GM21447 (cell line): ENCODE data around the gene LMCD1.
"Not testable (repeated sequence)": the region's sequence is repeated elsewhere in the genome, so short reads cannot be mapped to it uniquely, and the experiment has no call there.

ENCODE experiments used
- ATAC-seq: cut with Tn5 transposase; IDR thresholded peaks from one replicate; pipeline ENCODE4 v1.9.1; 2021; ENCODE audit not compliant: unreplicated experiment

The LMCD1 gene

GRCh38 chr3:8579943-8580342 lies 78.3 kb downstream of the LMCD1 start:
- no peak for ATAC-seq

DNA sequence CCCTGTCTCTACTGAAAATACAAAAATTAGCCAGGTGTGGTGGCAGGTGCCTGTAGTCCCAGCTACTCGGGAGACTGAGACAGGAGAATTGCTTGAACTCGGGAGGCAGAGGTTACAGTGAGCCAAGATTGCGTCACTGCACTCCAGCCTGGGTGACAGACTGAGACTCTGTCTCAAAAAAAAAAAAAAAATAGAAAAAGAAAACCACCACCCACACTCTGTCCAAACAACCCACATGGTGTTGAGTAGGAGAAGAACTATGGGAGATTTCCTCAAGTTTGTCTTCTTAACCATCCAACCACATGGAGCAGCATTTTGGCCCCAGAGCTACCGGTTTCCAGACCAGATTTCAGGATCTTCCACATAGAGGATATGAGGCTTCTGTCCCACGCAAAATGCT lies 78.8 kb downstream of the LMCD1 start:
- ATAC-seq = not testable (repeated sequence)

GRCh38 chr3:8581373-8581772 lies 79.8 kb downstream of the LMCD1 start:
- no peak for ATAC-seq

DNA sequence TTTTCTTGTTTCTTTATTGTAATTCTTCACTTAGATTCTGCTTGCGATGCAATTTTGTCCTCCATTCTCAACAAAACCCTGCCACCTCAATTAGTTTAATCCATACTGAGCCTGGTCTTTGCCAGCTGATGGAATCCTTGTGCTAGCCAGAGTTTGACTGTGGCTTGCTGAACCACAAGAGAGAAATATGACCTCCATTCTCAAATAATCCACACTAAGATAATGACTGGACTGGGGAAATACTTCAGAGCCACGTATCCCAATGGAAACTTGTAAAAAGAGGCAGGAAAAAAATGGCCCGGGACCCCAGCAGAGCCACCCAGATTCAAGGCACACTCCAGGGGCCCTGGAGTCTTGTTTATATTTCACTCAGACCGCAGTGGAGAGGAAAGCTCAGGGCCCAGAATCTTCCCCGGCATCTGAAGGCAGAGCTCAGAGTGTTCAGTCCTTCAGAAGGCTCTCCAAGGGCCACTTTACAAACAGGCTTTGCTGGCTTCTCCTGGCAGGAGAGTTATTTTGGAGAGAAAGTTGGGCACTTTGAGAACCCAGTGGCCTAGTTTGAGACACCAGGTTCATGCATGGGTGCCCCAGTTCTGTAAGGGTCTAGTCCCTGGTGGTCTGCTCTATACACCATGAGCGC lies 80.3 kb downstream of the LMCD1 start:
- no peak for ATAC-seq

DNA sequence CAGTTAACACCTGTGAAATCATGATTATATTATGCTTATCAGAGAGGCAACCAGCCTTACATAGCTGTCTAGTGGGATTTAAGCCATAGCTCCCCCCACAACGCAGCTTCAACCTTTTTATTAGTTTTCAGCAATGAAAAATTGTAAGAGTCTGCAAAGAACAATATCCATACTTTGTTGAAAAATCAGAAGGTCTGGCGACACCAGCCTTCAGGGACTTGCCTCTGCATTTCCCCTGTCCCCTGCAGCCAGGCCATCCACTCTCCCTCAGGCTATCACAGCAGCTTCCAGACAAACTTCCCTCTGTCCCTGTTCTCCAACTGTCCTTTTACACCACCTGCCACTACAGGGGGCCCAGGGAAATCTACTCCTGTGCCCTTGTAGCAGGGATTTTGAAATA lies 83.0 kb downstream of the LMCD1 start:
- ATAC-seq = no peak

DNA sequence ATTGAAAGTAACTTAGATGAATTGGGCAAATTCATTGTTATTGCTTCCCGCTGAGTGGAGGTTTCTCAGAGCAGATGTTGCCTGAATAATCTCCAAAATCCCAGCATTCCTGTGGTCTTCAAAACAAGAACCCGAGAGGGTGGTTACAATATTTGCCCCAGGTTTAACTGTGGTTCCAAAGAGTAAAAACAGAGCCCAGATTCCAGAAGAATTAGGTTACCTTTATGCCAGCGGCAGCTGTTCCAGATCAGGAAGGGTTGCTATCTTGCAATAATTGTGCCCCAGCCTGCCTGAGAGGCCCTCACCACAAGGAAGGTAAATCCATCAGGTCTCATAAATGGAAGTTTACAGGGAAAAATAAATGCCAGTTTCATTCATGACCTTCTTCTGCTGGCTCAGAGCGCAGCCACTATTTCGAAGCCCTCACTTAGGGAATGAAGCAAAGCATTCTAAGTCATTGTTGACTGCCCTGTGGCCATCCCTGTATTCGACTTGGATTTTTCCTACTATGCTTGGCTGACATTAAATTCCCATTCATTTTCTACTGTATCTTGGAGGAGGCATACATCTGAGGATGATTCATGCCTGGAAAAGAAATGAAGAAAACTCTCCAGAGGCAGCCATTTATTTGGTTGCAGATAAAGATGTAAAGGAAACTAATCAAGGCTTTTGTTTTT lies 88.4 kb downstream of the LMCD1 start:
- no peak for ATAC-seq

DNA sequence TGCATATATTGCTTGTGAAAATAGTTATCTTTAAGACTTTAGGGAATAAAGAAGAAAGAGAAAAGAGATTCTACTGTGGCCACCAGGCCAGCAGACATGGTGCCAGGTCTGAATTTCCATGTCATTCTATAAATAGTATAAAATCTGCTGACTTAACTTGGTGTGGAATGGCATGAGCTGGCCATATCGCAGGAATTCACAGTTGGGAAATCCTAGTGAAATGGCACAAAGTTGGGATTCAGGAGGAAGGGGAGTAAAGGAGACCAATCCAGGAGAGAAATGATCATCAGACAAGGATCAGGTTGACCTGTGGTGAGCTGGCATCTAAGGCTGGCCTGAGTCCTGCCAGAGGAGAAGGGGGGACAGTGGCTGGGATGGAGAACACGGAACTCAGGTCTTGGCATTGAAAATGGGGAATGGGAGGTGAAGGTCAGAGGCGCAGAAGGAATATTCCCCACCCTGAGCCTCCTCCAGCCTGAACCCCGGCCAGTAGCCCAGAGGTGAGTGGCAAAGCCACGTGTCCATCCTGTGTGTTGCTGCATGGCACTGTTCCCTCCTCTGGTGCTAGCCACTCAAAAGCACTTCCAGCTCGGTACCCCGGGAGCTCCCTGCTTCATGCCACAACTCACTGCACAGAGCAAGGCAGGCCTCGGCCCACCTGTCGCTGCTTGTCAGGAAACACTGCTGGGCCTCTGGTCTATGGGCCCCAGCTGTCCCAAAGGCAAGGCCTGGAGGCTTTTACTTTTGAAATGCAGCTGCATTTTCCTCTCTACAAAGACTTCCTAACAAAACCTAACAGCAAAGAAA lies 91.6 kb downstream of the LMCD1 start:
- no peak for ATAC-seq

- ATAC-seq = no peak
Measured at GRCh38 chr3:8595252-8595651, 93.6 kb downstream of the LMCD1 start.

DNA sequence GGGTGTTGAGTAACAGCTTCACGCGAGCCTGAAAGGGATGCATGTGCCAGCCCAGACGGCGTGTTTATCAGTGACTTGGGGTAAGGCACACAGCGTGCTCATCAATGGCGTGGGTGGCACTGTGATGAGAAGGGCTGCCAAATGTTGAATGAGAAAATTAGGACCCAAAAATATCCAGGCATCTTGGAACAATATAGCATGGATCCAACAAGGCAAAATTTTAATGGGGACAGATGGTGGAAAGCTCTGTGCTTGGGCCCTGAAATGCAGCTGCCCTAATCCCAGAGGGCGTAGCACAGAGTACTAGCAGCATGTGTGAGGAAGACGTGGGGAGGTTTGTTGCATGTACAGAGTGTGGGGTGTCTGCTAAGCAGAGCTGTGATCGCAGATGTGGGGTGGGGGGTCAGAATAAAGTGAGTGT lies 94.1 kb downstream of the LMCD1 start:
- ATAC-seq = no peak

DNA sequence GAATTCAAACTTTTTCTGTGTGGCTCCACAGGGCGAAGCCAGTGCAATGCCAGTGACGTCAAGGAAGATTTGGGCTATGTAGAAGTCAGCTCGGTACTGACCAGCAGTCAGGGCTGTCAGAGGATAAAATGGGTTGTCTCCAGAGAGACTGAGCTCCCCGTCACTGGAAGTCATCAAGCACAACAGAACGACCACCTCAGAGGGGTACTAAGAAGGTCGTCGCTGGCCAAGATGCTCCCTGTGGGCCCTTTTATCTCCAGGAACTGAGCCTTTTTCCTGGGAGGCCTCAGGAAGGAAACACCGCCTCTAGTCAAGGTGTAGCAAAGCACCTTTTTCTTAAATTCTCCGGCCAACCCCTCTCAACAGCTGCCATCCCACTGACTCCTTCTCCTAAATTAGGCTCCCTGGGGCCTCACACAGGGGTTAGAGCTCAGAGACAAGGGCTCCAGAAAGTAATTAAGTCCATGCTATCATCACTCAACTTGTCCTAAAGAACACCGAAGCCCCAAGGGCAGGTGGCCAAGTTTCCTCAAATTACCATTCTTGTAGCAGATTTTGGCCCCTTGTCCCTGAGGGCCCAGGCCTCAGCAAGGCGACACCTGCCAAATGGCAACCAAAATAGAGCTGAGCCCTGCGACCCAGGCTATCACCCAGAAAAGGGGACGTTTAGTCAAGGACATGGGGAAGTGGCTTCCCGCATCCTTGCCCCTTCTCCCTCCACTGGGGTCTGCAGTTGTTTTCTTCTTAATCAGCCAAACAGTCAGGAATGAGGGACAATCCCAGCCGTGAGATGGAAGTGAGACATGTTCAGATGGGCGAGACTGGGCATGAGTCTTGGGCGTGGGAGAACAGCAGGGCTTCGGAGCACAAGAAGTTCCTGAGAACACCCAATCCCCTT lies 94.9 kb downstream of the LMCD1 start:
- no peak for ATAC-seq

DNA sequence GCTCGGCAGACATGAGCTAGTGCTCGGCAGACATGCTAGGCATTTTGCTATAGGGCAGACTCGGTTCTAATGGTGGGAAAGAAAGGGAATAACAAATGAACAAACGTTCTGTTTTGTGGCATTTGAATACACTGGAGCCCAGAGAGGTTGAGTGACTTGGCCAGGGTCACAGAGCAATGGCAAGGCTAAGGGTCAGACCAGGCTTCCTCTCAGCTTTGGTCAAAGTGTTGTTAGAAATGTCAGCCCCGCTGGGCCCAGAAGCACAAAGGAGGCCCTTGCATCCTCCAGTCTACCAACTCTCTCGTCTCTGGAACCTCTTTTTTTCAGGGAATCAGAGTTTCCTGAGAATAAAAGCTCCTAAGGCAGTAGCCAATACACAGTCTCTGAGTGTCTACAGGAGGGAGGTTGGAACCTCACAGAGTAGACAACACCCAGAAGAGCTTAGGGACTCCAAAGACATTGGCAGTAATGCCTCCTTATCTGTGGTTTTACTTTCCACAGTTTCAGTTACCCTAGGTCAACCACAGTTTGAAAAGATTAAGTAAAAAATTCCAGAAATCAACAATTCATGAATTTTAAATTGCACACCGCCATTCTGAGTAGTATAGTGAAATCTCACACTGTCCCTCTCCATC lies 95.7 kb downstream of the LMCD1 start:
- ATAC-seq = no peak

- ATAC-seq = no peak
Measured at GRCh38 chr3:8599146-8599545, 97.5 kb downstream of the LMCD1 start.

DNA sequence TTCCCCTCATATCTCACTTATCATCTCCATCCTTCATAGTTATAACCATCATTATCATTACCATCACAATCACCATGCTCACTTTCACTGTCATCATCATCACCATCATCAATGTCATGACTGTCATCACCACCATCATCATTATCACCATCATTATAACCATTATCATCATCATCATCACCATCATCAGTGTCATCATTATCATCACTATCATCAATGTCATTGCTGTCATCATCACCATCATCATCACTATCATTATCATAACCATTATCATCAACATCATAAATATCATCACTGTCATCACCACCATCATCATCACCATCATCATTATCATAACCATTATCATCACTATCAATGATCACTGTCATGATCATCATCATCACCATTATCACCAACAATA lies 98.8 kb downstream of the LMCD1 start:
- ATAC-seq = no peak

DNA sequence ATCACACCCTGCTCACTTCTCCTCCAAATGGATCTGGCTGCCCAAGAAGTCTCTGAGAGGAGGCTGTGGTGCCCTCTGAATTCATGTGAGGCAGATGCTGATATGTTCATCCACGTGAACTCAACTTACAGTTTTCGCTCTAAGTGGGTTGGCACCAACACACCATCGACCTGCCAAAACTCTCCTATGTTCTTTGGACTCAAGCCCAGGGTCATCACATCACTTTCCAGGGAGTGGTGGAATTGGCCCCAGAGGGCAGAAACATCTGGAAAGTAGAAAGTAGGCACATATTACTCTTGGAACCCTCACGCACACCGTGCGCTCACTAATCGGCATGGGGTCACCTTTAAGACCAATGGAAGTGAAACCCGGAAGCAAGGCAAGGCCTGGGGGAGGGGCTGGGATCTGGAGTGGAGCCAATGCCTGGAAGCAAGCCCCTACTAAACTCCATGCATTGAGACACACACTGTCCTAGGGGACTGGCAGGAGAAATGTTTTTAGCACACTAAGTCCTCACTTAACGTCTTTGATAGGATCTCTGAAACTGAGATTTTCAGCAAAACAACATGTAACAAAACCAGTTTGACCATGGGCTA lies 101.6 kb downstream of the LMCD1 start:
- no peak for ATAC-seq

DNA sequence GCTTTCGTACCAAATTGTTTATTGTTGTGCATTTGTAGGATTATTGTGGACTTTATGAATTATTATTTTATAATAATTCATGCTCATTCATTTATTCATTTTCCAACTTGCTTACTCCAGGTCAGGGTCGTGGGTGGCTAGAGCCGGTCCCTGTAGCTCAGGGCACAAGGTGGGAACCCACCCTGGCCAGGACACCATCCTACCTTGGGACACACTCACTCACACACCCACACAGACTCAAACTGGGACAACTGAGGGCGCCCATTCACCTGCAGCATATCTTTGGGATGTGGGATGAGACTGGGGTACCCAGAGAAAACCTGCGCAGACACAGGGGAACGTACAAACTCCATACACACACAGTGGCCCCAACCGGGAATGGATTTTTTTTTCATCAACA lies 102.4 kb downstream of the LMCD1 start:
- ATAC-seq = no peak

DNA sequence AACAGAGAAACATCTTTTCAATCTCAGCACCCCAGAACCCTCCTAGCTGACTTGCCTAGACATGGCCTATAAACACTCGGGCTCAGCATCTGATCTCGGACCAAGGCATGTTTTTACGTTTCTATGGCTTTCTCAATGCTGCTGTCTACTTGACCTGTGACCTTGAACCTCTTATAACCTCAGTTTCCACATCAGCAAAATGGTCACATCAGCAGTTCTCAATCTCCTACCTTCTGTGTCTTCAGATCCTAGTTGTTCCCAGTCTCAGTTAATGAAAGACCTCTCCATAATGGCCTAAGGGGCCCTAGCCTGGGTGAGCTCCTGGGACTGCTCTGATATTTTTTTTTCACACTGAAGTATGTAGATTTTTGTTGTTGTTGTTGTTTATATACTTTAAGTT lies 103.4 kb downstream of the LMCD1 start:
- no peak for ATAC-seq

GRCh38 chr3:8606701-8607231 lies 105.1 kb downstream of the LMCD1 start:
- no peak for ATAC-seq

DNA sequence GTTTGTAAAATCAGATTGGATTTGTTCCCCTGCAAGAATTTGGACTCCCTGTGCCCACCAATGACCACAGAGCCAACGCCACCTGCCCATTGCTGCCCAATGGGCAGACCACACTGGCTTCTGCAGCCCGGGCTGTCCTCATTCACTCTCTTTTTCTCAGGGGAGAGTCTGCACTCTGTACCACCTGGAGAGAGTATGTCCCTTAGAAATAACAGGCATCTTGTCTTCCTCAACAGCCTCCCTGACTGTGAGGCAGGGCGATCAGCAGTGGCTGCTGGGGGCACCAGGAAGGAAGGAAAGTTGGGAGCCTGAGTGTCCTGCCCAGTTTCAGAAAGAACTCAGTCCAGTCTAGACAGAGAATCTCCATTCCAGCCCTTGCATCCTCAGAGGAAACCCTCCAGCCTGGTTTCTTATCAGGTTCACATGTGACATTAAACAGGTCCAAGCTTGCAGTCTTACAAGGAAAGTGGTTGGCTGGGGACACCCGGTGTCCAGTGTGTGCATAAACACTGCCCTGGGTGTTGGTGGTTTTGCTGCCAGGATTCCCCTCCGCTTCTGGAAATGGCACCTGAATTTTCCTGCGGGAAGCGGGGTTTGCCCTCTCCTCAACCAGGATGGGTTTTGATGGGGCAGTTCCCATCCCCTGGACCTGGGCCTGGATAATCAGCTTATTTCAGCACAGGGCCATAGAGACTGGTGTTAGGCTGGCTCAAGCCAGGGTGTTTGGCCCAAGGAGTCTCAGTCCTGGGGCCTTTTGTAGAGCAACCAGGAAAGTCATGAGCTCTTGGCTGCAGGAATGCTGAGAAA lies 105.8 kb downstream of the LMCD1 start:
- no peak for ATAC-seq
